HK-2 (cell line): ENCODE results near the gene NLRP12.
"Not testable (repeated sequence)": the region's sequence is repeated elsewhere in the genome, so short reads cannot be mapped to it uniquely, and the experiment has no call there.

ENCODE experiments used
- DNase-seq: peaks from one replicate; pipeline ENCODE4 v3.0.0-alpha.2; 2018; ENCODE audit not compliant: unreplicated experiment

NLRP12 gene

DNA sequence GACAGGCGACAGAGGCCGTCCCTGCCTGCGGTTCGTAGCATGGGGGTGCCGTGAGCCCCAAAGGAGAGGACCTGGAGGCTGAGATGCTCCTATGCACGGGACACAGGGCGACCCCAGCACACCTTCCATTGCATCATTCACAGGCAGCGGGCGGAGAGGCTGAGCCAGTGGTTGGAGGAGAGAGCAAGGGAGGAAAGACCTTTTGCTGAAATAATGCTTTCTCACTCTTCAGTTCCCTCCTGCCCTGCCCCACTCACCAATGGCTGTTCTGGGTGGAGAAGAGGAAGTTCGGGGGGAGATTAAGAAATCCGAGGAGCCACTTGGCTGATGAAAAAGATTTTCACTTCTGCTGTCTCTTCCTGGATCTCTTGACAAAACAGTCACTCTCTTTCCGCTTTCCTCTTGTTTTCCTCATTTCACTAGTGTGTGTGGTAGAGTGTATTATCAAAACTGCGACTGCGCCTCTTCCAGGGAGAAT lies at the start of gene NLRP12:
NLRP12 (minus strand) TSS at position 181 of the 478 bp plus-strand sequence; CDS start at position 41, 140 bp downstream.
- DNase-seq: no peak

- DNase-seq: no peak
Measured at GRCh38 chr19:53872762-53873161, 48.6 kb upstream of the NLRP12 start.

- DNase-seq: no peak
Measured at GRCh38 chr19:53871454-53871853, 47.3 kb upstream of the NLRP12 start.

GRCh38 chr19:53870485-53870844 lies 46.4 kb upstream of the NLRP12 start:
- no peak for DNase-seq

GRCh38 chr19:53869805-53870484 lies 45.8 kb upstream of the NLRP12 start:
- not testable (repeated sequence) for DNase-seq

- DNase-seq: peak; percentile 93
Measured at GRCh38 chr19:53868892-53869804, 45.0 kb upstream of the NLRP12 start.

- DNase-seq: peak; percentile 71
Measured at GRCh38 chr19:53868091-53868891, 44.2 kb upstream of the NLRP12 start.

DNA sequence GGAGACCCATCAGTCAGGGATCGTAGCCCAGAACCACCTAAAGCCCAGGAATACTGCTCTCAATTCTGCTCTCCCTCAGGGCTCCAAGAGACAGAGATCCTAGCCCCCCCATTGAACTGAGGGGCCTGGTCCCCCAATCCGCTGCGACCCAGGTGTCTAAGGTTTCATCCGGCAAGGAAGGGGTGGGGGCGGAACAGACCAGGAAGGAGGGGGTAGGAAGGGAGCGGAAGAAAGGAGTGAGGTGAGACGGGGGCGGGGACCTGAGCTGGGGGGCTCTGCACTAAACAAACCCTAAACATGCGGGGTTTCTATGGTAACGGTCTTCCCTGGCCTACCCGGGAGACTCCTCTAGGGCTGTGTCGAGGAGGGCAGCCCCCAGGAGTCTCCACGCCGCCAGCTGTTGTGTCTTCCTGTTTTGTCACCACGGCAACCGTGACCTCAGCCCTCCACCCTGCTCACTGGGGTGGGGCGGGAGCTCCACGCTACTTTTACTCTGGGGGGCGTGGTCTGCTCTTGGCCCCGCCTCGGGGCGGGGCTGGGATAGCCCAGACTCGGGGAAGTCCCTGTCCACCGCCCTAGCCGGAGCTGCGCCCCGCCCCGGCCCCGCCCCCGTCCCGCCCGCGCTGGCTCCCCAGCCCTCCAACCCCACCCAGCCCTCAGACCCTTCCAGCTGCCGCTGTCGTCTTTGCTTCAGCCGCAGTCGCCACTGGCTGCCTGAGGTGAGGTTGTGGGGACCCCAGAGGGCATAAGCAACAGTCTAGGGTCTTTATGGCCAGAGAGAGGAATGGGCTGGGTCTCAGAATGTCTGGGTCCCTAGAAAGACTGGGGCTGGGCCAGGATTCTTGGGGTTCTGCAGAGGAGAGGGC lies 43.3 kb upstream of the NLRP12 start, which contains the start of gene MYADM:
MYADM (plus strand) TSS at position 659 of the 866 bp plus-strand sequence. CDS start 5,647 bp downstream, outside the sequence.
- peak; percentile 99 for DNase-seq

DNA sequence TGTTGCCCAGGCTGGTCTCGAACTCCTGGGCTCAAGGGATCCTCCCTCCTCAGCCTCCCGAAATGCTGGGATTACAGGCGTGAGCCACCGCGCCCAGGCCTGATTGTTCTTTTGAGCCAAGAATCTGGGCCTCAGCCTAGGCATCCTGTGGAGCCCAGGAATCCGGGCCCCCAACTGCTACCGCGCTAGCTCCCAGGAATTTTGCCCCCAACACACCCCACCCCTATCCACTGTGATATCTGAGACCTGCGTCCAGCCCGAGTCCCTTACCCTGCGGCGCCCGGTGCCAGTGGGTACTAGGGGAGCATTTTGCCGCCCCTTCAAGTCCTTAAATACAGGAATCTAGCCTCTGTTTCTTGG lies 42.7 kb upstream of the NLRP12 start:
- no peak for DNase-seq

- peak; percentile 65 for DNase-seq
Measured at GRCh38 chr19:53865918-53866864, 42.1 kb upstream of the NLRP12 start.

GRCh38 chr19:53865523-53865917 lies 41.4 kb upstream of the NLRP12 start:
- DNase-seq: no peak

DNA sequence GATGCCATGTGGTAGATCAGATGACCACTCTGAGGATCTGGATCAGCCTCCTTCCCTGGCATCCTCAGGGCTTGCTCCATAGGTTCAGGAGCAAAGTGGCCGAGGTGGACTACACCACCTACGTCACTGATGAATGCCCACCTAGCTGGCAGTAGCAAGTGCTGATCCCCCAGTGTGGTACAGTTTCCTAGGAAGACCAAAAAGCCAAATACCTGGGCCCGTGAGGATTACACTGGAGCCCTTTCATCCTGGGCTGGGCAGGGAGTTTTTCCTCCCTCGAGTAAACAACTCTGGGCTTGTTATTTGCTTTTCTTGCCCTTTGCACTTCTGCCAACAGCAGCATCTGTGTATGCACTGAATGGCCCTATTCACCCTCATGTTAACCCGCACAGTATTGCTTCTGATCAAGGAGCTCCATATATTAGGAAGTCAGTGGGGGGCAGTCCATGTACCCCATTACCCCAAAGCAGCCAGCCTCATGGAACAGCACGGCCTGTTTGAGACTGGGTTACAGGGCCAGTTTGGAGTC lies 40.3 kb upstream of the NLRP12 start:
- DNase-seq: no peak

- DNase-seq: no peak
Measured at GRCh38 chr19:53853707-53854106, 29.6 kb upstream of the NLRP12 start.

DNA sequence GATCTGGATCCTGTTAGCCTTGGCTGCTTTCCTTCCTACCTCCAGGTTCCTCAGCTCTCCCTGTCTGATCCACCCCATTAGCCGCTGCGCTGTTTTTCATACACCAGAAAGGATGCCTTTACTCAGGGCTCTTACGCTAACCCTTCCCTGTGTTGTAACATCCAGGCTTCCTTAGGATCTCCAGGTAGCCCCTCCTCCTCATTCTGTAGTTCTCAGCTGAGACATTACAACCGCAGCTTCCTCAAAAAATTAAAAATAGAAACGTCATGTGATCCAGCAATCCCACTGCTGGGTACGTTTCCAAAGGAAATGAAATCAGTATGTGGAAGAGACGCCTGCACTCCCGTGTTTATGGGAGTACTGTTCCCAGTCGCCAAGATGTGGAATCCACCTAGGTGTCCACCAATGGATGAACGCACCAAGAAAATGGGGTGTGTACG lies 25.1 kb upstream of the NLRP12 start:
- no peak for DNase-seq

GRCh38 chr19:53847555-53847954 lies 23.4 kb upstream of the NLRP12 start:
- DNase-seq: no peak

DNA sequence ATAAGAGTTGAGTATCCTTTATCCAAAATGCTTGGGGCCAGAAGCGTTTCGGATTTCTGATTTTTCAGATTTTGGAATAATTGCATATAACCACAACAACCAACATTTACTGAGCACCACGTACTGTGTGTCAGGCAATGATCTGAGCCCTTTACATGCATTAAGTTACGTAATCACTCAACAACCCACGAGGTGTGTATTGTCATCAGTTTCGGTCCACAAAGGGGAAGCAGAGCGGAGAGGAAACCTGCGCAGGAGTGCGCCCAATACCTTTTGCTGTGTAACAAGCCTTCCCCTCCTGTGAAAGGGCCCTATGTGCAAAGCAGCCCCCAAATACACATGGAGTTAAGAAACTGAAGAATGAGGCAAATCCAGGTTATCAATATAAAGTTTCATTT lies 20.7 kb upstream of the NLRP12 start:
- DNase-seq: no peak

- not testable (repeated sequence) for DNase-seq
Measured at GRCh38 chr19:53840914-53841313, 16.8 kb upstream of the NLRP12 start.

GRCh38 chr19:53840241-53840640 lies 16.1 kb upstream of the NLRP12 start:
- DNase-seq: not testable (repeated sequence)

- not testable (repeated sequence) for DNase-seq
Measured at GRCh38 chr19:53838446-53838845, 14.3 kb upstream of the NLRP12 start.
